ENCODE measurements around the gene LAMA2. TPM values are rescaled to one million over a fixed set of nuclear protein-coding genes. Genes with fewer than 3 reads are reported as not detected.
A peak's percentile ranks its signal among the peaks of the same experiment; 100 is the strongest.

Gene LAMA2
- total RNA-seq, 2 donors from 2014 or later: 0.28 to 0.40 TPM

DNA sequence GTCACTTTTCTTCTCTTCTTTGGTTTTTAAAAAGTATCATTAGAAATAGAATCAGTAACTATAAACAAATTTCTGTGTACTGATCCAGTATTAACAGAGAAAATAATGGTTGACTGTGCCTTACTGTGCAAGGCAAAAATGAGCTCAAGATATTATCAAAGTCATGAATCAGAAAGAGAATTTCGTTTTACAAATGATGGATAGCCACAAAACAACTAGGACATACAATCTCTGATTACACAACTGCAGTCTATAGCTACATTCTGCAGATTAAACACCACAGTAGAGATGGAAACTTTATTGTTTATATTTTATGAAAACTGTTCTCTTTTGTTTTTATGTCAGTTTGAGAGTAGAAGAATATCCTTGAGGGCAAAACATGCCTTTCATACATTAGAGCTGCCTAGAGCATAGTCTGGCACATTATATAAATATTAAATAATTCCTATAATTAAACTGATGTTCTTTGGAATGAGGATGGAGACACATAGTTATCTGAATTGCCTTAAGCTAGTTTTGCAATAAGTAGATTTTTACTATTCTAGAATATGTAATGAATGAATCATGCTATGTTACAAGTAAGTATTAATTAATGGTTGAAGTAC, 333.1 kb downstream of the LAMA2 start:
- no peaks in the 10 kb centered on the region for H3K9me3 Mint-ChIP-seq
- no peaks in the 10 kb centered on the region for H3K27me3 Mint-ChIP-seq
- H3K36me3 Mint-ChIP-seq (ENCODE audit: low read depth): no peaks in the 10 kb centered on the region
- H3K27ac Mint-ChIP-seq: no peak overlapping the region
- H3K4me3 Mint-ChIP-seq: no peak overlapping the region
- no peak for ATAC-seq (replicated peaks)
- H3K4me1 Mint-ChIP-seq: no peaks in the 10 kb centered on the region

DNA sequence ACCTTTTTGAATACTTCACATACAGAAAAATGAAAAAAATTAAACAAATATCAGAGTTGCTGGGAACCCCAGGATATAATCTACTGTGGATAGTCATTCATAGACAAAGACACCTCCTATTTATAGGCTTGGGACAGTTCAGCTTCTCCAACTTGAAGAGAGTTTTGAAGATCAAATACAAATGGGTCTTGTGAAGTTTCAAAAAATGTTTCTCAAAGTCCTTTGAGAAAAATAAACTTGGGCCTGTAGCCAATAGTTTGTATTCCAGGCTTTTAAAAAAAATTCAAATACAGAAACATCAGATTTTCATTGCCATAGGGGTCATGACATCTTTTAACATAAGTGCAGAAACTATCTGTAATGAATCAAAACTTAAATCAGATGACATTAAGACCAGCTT, 334.8 kb downstream of the LAMA2 start:
- no peak overlapping the region for H3K4me3 Mint-ChIP-seq
- no peak overlapping the region for H3K27ac Mint-ChIP-seq
- no peaks in the 10 kb centered on the region for H3K36me3 Mint-ChIP-seq (ENCODE audit: low read depth)
- no peaks in the 10 kb centered on the region for H3K4me1 Mint-ChIP-seq
- no peaks in the 10 kb centered on the region for H3K27me3 Mint-ChIP-seq
- no peaks in the 10 kb centered on the region for H3K9me3 Mint-ChIP-seq
- ATAC-seq (replicated peaks): no peak

DNA sequence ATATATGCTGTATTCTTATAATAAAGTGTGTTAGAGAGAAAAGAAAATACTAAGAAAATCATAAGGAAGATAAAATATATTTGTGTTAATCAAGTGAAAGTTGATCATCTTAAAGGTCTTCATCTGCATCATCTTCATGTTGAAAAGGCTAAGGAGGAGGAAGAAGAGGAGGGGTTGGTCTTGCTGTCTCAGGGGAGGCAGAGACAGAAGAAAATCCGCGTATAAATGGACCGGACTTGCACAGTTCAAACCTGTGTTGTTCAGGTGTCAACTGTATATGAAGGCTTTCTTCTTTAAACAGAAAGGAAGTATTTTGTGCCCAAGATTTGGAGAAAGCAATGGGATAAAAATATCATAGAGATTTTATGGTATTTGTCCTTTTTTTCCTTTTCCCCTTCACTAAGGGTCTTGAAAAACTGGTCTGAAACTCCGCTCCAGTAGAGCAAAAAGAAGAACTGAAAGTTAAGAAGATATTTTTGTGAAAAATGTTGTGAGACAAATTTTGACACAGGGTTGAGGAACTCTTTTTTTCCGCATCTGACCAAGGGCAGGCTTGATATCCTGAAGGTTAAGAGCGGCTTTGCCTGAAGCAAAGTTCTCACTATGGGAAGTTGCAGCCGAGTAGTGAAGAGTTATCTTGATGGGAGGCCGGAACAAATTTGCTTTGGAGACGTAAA, 350.7 kb downstream of the LAMA2 start:
- peaks cover 15% of the 10 kb centered on the region for H3K27me3 Mint-ChIP-seq
- no peaks in the 10 kb centered on the region for H3K9me3 Mint-ChIP-seq
- no peak overlapping the region for H3K27ac Mint-ChIP-seq
- ATAC-seq (replicated peaks): no peak
- no peaks in the 10 kb centered on the region for H3K36me3 Mint-ChIP-seq (ENCODE audit: low read depth)
- H3K4me3 Mint-ChIP-seq: no peak overlapping the region
- no peaks in the 10 kb centered on the region for H3K4me1 Mint-ChIP-seq

DNA sequence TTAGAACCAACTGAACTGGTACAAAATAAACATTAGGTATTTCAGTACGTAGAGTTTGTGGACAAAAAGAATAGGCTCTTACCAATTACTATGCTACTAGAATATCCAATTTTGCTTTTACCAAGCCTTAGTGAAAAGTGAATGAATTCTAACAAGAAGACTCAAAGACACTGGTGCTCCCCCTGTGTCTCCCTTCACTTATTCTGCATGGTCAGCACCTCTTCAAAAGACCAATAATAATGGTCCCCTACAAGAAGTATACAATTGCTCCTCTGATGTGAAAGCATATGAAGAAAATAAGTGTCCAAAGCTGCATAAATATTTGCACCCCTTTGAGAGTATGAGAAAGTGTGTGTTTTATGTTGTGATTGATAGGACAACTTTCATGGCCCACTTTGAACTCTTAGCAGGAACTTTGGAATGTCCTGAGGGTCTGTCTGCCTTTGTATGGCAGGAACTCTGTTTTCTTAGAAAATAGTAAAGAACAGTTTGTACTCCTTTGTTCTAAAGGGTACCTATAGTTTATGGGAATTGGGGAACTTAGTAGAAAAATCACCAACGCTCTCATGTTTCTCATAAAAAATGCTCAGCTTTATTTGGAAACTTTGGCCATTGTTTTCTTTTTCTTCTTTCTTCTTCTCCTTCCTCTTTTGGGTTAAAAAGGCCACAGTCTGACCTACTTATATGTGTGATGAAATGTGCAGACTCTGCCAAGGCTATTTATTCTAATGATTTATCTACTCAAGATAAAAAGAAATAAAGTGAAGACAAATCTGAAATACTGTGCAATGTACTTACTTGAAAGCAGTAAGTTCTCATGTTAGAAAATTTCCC, 352.4 kb downstream of the LAMA2 start:
- Mint-ChIP-seq H3K9me3 (no peaks in the 10 kb centered on the region), H3K36me3 (ENCODE audit: low read depth) (no peaks in the 10 kb centered on the region), H3K27me3 (peaks cover 18% of the 10 kb centered on the region), H3K4me1 (no peaks in the 10 kb centered on the region), H3K4me3 (no peak overlapping the region), H3K27ac (no peak overlapping the region)
- ATAC-seq (replicated peaks): no peak

DNA sequence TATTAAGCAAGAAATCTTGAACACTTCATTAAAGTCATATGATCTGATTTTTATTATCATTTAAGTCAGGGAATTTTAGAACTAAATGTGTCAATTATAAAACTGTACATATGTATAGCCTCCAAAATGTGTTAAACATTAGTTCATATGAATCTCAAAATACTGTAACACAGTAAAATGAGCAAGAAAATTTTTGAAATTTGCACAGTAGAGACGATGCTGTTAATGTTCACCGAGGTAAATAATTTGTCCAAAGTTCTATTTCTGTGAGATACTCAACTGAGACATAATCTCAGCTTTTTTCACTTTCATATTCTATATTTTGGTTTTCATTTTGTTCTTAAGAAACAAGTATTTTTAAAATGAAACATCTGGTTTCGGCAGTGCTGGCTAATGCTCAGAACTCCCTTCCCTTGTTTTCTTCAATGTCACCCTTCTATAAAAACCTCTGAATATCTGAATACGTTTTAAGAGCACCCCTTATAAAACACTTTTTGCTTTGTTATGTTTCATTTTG, 353.1 kb downstream of the LAMA2 start:
- Mint-ChIP-seq H3K9me3 (no peaks in the 10 kb centered on the region), H3K36me3 (ENCODE audit: low read depth) (no peaks in the 10 kb centered on the region), H3K27me3 (peaks cover 18% of the 10 kb centered on the region), H3K4me3 (no peak overlapping the region), H3K4me1 (no peaks in the 10 kb centered on the region), H3K27ac (no peak overlapping the region)
- no peak for ATAC-seq (replicated peaks)

DNA sequence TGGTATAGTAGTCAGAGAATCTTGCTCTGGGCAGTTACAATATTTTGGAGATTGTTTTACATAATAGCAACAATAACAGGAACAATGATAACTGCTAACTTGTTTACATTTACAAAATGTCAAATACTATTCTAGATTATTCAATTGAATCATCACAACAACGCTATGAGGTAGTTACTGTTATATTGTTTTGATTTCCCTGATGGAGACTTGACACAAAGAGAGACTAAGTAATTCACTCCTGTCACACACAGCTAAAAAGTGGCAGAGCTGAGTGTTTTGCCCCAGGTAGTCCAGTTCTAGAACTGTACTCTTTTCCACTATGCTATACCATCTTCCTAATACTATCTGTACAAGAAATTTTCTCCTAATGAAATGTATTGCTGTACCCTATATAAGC, 356.1 kb downstream of the LAMA2 start:
- Mint-ChIP-seq H3K4me3 (no peak overlapping the region), H3K9me3 (no peaks in the 10 kb centered on the region), H3K36me3 (ENCODE audit: low read depth) (no peaks in the 10 kb centered on the region), H3K27ac (no peak overlapping the region), H3K4me1 (no peaks in the 10 kb centered on the region), H3K27me3 (peaks cover 7% of the 10 kb centered on the region)
- no peak for ATAC-seq (replicated peaks)

DNA sequence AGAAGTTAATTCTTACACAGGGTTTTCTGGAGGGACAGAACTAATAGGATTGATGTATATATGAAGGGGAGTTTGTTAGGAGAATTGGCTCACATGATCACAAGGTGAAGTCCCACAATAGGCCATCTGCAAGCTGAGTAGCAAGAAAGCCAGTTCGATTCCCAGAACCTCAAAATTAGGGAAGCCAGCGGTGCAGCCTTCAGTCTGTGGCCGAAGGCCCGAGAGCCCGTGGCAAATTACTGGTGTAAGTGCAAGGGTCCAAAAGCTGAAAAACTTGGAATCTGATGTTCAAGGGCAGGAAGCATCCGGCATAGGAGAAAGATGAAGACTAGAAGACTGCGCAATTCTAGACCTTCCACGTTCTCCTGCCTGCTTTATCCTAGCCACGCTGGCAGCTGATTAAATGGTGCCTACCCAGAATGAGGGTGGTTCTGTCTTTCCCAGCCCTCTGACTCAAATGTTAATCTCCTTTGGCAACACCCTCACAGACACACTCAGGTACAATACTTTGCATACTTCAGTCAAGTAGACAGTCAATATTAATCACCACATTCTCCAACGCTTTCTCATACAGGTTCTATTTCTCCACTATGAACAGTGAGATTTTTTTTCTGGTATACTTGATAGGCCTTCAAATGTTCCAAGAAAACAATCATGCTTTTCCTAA, 357.0 kb downstream of the LAMA2 start:
- Mint-ChIP-seq H3K4me3 (no peak overlapping the region), H3K9me3 (no peaks in the 10 kb centered on the region), H3K36me3 (ENCODE audit: low read depth) (no peaks in the 10 kb centered on the region), H3K27me3 (peaks cover 7% of the 10 kb centered on the region), H3K4me1 (no peaks in the 10 kb centered on the region), H3K27ac (no peak overlapping the region)
- no peak for ATAC-seq (replicated peaks)

DNA sequence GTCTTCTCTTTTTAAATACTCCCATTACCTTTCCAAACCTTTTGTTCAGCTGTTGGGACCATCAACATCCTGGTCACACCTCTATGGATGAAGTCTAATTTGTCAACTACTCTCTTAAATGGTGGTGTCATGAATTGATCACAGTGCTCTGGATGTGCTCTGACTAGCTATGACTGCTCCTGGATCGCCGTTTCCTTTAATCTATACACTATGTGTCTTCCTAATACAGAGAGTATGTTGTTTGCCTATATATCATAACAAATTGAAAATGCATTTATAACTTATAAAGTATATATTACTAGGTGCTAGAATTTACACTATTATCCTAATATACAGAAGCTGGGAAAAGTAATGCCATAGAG, 357.5 kb downstream of the LAMA2 start:
- Mint-ChIP-seq H3K27me3 (peaks cover 7% of the 10 kb centered on the region), H3K27ac (no peak overlapping the region), H3K4me3 (no peak overlapping the region), H3K9me3 (no peaks in the 10 kb centered on the region), H3K36me3 (ENCODE audit: low read depth) (no peaks in the 10 kb centered on the region), H3K4me1 (no peaks in the 10 kb centered on the region)
- ATAC-seq (replicated peaks): no peak

DNA sequence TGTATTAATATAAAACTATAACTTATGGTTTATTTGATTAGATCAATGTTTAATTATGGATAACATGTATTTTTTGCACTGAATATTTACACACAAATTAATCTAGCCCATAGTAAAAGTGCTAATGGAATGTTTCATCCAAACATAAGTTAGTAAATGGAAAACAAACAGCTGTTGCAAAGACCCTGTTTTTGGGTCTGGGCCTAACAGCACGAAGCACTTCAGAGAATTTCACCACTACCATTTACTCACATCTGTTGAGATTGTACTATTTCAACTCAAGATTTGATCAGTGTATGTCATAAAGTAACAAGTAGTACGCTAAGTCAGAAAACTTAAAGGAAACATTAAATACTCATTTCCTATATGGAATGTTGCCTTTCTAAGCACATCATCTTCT, 359.6 kb downstream of the LAMA2 start:
- H3K36me3 Mint-ChIP-seq (ENCODE audit: low read depth): no peaks in the 10 kb centered on the region
- no peak overlapping the region for H3K27ac Mint-ChIP-seq
- H3K27me3 Mint-ChIP-seq: peaks cover 13% of the 10 kb centered on the region
- H3K4me3 Mint-ChIP-seq: no peak overlapping the region
- H3K9me3 Mint-ChIP-seq: no peaks in the 10 kb centered on the region
- no peak for ATAC-seq (replicated peaks)
- H3K4me1 Mint-ChIP-seq: no peaks in the 10 kb centered on the region

DNA sequence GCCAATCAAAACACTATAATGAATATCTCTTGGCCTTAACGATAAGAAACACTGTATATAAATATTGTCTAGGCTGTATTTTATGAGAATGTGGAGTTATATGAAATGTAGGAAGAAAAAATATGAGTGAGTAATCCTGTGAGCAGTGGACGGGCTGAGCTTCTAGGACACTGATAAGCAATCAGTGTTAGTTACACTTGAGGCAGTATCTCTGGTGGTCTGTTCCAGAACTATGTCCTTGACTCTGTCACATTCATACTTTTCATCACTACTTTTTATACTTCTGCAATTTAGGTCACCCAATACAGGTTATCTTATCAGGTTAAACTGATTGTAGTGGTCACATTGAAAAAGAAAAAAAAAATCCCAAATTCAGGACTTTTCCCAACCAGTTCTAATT, 360.4 kb downstream of the LAMA2 start:
- Mint-ChIP-seq H3K4me3 (no peak overlapping the region), H3K27ac (no peak overlapping the region), H3K9me3 (no peaks in the 10 kb centered on the region), H3K27me3 (peaks cover 10% of the 10 kb centered on the region), H3K4me1 (no peaks in the 10 kb centered on the region), H3K36me3 (ENCODE audit: low read depth) (no peaks in the 10 kb centered on the region)
- no peak for ATAC-seq (replicated peaks)

DNA sequence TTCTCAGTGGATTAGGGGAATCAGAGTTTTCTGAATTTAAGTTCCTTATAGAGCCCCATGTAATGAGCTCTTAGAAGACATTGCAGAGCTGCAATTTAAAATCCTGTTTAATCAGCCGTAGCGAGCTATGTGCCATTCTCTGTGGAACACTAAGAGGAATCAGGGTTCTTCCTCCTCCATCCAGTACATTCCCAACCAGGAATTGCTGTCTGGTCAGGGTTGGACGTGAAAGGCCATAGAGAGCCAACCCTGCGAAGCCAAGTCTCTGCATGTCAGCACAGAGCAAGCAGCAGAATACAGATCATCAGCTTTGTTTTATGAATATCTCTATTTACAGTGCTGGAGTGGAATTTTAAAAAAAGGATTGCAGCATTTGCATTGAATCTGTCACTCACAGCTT, 366.0 kb downstream of the LAMA2 start:
- Mint-ChIP-seq H3K27me3 (peaks cover 17% of the 10 kb centered on the region), H3K36me3 (ENCODE audit: low read depth) (no peaks in the 10 kb centered on the region), H3K9me3 (no peaks in the 10 kb centered on the region), H3K4me1 (peaks cover 10% of the 10 kb centered on the region), H3K27ac (no peak overlapping the region), H3K4me3 (no peak overlapping the region)
- no peak for ATAC-seq (replicated peaks)

DNA sequence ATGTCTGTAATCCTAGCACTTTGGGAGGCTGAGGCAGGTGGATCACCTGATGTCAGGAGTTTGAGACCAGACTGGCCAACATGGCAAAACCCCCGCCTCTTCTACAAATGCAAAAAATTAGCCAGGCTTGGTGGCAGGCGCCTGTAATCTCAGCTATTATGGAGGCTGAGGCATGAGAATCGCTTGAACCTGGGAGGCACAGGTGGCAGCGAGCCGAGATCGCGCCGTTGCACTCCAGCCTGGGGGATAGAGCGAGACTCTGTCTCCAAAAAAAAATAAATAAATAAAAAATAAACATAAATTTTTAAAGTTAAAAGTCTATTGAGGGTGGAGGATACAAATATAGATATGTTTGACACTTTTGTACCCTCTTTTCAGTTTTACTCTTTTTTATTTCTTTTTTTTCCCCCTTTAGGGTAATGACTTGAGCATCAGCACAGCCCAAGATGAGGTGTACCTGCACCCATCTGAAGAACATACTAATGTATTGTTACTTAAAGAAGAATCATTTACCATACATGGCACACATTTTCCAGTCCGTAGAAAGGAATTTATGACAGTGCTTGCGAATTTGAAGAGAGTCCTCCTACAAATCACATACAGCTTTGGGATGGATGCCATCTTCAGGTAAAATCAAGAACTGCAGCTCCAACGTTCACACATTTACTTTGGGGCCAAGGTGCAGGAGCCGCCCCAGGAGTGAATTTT, 368.9 kb downstream of the LAMA2 start:
- peak overlapping the region; percentile 25 for H3K4me3 Mint-ChIP-seq
- no peak overlapping the region for H3K27ac Mint-ChIP-seq
- H3K27me3 Mint-ChIP-seq: peaks cover 12% of the 10 kb centered on the region
- H3K36me3 Mint-ChIP-seq (ENCODE audit: low read depth): no peaks in the 10 kb centered on the region
- ATAC-seq (replicated peaks): peak; percentile 65
- H3K4me1 Mint-ChIP-seq: peaks cover 15% of the 10 kb centered on the region
- H3K9me3 Mint-ChIP-seq: no peaks in the 10 kb centered on the region

DNA sequence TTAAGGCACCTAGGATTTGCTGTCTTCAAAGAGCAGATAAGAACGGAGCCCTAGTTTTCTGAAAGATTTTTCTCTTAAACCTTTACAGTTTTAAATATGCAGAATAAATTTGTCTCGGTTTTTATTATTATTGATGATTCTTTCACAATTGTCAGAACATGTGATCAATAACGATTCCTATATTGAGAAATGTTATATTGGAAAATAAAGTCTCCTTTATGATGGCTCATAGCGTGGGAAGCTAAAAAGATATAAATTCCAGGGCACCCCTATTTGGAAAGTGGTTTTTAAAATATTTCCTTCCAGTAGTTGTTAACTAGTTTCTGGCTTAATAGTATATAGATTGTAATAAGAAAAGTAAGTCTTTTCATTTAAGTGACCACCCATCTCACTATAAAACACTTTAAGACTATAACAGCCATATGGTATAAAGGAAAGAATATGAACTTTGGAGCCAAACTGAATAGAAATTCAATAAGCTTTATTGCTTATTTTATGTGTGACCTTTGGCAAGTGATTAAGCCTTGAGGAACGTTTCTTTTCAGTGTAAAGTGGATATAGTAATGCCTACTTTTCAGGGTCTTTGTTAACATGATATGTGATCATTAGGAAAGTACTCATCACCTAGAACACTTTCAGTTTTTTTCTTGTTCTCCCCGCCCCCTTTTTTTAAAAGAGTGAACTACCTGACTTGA, 369.6 kb downstream of the LAMA2 start:
- Mint-ChIP-seq H3K4me3 (peak overlapping the region; percentile 41), H3K27me3 (peaks cover 12% of the 10 kb centered on the region), H3K27ac (no peak overlapping the region), H3K36me3 (ENCODE audit: low read depth) (no peaks in the 10 kb centered on the region), H3K9me3 (no peaks in the 10 kb centered on the region), H3K4me1 (peaks cover 15% of the 10 kb centered on the region)
- no peak for ATAC-seq (replicated peaks)
